Measurements from ENCODE around the gene ZNF239.
"Not testable (repeated sequence)": the region's sequence is repeated elsewhere in the genome, so short reads cannot be mapped to it uniquely, and the experiment has no call there.

Gene ZNF239

DNA sequence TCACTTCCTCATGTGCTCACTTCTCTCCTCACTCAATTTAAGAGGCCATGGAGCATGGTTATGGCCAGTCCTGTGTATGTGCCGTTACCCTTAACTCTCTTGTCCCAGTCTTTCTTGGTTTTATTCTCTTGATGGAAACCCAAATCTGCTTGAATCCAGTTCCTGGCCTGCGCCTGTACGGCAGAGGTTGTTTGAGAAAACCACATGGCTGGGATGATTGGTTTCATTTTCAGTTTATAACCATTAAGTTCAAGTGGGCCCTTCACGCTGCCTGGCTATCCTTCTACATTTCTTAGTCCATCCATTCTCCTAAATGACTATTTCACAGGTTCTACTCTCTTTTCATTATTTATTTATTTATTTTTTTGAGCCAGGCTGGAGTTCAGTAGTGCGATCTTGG is 1.6 kb upstream of the ZNF239 start:
- DNase-seq, result no peak

- DNase-seq, result no peak
Observed at GRCh38 chr10:43574906-43575305, 490 bp upstream of the ZNF239 start.

DNA sequence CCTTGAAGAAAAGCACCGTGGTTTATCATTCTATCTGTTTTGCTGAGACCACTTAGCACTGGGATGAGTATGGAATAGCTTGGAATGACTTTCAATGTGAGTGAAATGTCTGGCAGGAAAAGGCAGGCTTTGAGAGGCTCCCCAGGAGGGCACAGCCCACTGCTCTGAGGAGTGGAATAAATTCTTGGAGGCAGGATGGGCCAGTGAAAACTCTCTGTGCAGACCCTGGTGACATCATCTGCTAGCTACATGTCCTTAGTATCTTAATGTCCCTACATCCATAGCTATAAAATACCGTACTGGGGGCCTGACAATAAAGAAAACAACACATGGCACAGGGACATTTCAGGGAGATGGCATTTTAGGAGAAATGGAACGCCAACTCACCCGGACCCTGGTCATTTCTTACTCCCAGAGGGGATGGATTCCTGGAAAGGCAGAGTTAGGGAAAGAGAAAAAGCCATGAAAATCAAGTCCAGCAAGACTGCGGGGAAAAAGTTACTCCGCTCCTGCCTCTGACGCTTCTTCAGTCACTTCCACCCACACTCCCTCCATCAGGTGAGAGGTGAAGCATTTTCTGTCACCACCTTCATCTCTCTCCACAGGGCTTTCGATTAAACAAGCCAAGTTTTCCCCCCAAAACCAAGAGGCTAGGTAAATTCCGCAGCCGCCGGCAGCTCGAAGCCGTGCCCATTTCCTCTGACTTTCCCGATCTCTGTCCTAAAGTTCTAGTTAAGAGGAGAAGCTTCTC is 991 bp downstream of the ZNF239 start:
- no peak for DNase-seq

DNA sequence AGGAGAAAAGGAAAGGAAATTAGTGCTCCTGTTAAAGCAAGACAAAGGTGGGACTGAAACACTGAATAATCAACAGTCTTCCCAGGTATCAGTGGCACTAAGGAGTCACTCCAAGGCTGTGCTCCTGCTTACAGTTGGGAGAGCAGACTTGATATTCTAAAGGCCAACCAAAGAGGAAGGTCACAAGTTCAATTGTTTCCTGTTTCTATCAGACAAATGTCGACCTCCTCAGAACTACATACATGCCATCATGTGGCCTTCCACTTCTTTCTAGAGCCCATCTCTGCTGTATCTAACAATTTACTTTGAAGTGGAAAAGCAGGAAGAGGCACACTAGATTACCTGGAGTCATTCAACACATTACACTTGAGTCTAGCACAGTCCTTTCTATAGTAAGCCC is 3.4 kb downstream of the ZNF239 start:
- no peak for DNase-seq

GRCh38 chr10:43569681-43570080 is 4.7 kb downstream of the ZNF239 start:
- DNase-seq, result no peak

GRCh38 chr10:43557214-43557613 is 17.2 kb downstream of the ZNF239 start:
- no peak for DNase-seq

DNA sequence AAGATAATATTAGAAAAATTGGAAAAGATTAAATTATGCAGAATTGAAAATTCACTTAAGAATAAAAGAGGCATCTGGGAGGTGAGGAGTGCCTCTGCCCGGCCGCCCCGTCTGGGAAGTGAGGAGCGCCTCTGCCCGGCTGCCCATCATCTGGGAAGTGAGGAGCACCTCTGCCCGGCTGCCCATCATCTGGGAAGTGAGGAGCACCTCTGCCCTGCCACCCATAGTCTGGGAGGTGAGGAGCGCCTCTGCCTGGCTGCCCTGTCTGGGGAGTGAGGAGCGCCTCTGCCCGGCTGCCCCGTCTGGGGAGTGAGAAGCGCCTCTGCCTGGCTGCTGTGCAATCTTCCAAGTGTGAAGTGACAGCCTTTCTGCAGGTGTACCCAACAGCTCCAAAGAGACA is 30.7 kb downstream of the ZNF239 start:
- DNase-seq, result not testable (repeated sequence)

DNA sequence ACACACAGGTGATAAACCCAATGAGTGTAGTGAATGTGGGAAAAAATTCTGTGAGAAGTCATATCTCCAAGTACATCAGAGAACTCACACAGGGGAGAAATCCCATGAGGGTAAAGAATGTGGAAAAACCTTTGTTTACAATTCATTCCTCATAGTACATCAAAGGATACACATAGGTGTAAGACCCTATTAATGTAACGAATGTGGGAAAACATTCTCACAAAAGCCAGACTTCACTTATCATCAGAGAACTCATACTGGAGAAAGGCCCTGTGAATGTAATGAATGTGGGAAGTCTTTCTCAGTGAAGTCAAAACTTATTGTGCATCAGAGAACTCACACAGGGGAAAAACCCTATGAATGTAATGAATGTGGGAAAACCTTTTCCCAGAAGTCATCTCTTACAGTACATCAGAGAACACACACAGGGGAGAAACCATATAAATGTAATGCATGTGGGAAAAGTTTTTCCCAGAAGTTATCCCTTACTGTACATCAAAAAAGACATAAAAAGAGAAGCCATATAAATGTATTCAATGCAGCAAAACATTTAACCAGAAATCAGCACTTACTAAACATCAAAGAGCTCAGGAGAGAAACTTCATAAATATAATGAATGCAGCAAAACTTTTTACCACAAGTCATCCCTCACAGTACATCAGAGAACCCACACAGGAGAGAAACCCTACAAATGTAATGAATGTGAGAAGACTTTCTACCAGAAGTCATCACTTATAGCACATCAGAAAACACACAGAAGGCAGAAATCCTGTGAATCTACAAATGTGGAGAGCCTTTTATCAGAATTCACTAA is 49.8 kb downstream of the ZNF239 start:
- DNase-seq, result no peak

Data from T1000 (cell line).